B cell (primary cell): Measurements from ENCODE around the gene INPP5J. TPM values are rescaled to one million over a fixed set of nuclear protein-coding genes. Genes with fewer than 3 reads are reported as not detected.

Experiments
- ATAC-seq: fragments of 200-7000 bp; cut with Tn5 transposase; one replicate; pipeline ENCODE4 v1.10.0; 2021; ENCODE audit warnings: low read depth, mild to moderate bottlenecking, moderate number of reproducible peaks, moderate library complexity
- CTCF ChIA-PET: fragments of 350-600 bp; sonication (Branson Sonifier 250); formaldehyde crosslinking; loops from one replicate; lab custom pipeline; 2021; ENCODE audit warnings: antibody characterized with exemption, inconsistent platforms; lab: Charles Lee
- POLR2A ChIA-PET: fragments of 350-600 bp; sonication (Branson Sonifier 250); formaldehyde crosslinking; loops from one replicate; lab custom pipeline; 2021; ENCODE audit warnings: antibody characterized with exemption; lab: Charles Lee
- DNase-seq: peaks from one replicate; pipeline ENCODE4 v3.0.0; 2013
- H2AFZ ChIP-seq: 2 replicates; pipeline ENCODE4 v1.6.1; 2012; ENCODE audit warnings: mild to moderate bottlenecking, low read depth, low read length; ENCODE audit not compliant: insufficient read depth, poor library complexity, severe bottlenecking
- H3K27ac ChIP-seq, 2 donors: 1 replicate in 1 of 2; 2 replicates in 1 of 2; pipeline ENCODE4 v1.5.1; 2012 to 2013; ENCODE audit warnings: low read length in 2 of 2, mild to moderate bottlenecking in 2 of 2, moderate library complexity in 1 of 2
- H3K27me3 ChIP-seq, 4 experiments: fragments of 200-600 bp in 1 of 4; sonication (generic) in 1 of 4; replicated peaks in 1 of 4; 1 replicate in 2 of 4; 2 replicates in 2 of 4; pipeline versions ENCODE4 v1.6.1 to v1.7.0; 2013 to 2016; ENCODE audit warnings: low read length in 3 of 4, mild to moderate bottlenecking in 2 of 4, mixed read lengths in 1 of 4, moderate library complexity in 1 of 4; ENCODE audit not compliant: insufficient read depth in 4 of 4, control insufficient read depth in 3 of 4; ENCODE audit errors: control extremely low read depth in 1 of 4
- H3K36me3 ChIP-seq, 2 experiments: replicated peaks in 1 of 2; 1 replicate in 1 of 2; 2 replicates in 1 of 2; pipeline versions ENCODE4 v1.6.1 to v1.7.1; 2013; ENCODE audit warnings: low read length in 1 of 2; ENCODE audit not compliant: insufficient read depth in 2 of 2, control insufficient read depth in 1 of 2; ENCODE audit errors: control extremely low read depth in 1 of 2, extremely low read depth in 1 of 2
- H3K4me1 ChIP-seq, 2 donors: fragments of 200-600 bp in 1 of 2; sonication (generic) in 1 of 2; 1 replicate in 1 of 2; 2 replicates in 1 of 2; pipeline versions ENCODE4 v1.5.1 to v1.6.1; 2013 to 2017; ENCODE audit warnings: low read length in 2 of 2; ENCODE audit not compliant: control insufficient read depth in 2 of 2, insufficient read depth in 2 of 2
- H3K4me2 ChIP-seq: replicated peaks from 2 replicates; pipeline ENCODE3; 2012; ENCODE audit warnings: mild to moderate bottlenecking, low read depth, low read length; ENCODE audit not compliant: poor library complexity, severe bottlenecking
- H3K4me3 ChIP-seq, 5 experiments: fragments of 200-600 bp in 1 of 5; sonication (generic) in 1 of 5; 1 replicate in 3 of 5; 2 replicates in 2 of 5; pipeline versions ENCODE4 v1.5.1 to v1.7.0; 2011 to 2016; ENCODE audit warnings: low read length in 4 of 5, mild to moderate bottlenecking in 4 of 5, low read depth in 2 of 5, control low read depth in 1 of 5, moderate library complexity in 1 of 5; ENCODE audit not compliant: insufficient read depth in 1 of 5; ENCODE audit errors: control extremely low read depth in 1 of 5, extremely low read depth in 1 of 5
- H3K79me2 ChIP-seq: fragments of 200-600 bp; sonication (generic); one replicate; pipeline ENCODE4 v1.6.0; 2016; ENCODE audit warnings: low read length; ENCODE audit not compliant: control insufficient read depth, insufficient read depth
- H3K9ac ChIP-seq: fragments of 200-600 bp; sonication (generic); 2 replicates; pipeline ENCODE4 v1.6.1; 2017; ENCODE audit warnings: mild to moderate bottlenecking, low read length, moderate library complexity
- H3K9me3 ChIP-seq, 3 donors: one replicate each; pipeline versions ENCODE4 v1.6.1 to v1.7.1; 2013; ENCODE audit warnings: low read length in 2 of 3; ENCODE audit not compliant: control insufficient read depth in 2 of 3, insufficient read depth in 1 of 3; ENCODE audit errors: control extremely low read depth in 1 of 3
- H4K20me1 ChIP-seq: 2 replicates; pipeline ENCODE4 v1.6.0; 2012; ENCODE audit warnings: mild to moderate bottlenecking, low read length; ENCODE audit not compliant: insufficient read depth, control insufficient read depth, poor library complexity, severe bottlenecking
- H3K27ac Mint-ChIP-seq: one replicate; pipeline ENCODE4 v1.8.0; 2021; ENCODE audit warnings: mixed read lengths
- H3K27me3 Mint-ChIP-seq: one replicate; pipeline ENCODE4 v1.8.0; 2021; ENCODE audit warnings: mixed read lengths
- H3K4me1 Mint-ChIP-seq: one replicate; pipeline ENCODE4 v1.8.0; 2021; ENCODE audit warnings: mixed read lengths
- H3K4me3 Mint-ChIP-seq: one replicate; pipeline ENCODE4 v1.8.0; 2021; ENCODE audit warnings: mixed read lengths
- H3K9me3 Mint-ChIP-seq: one replicate; pipeline ENCODE4 v1.8.0; 2022; ENCODE audit warnings: mixed read lengths; ENCODE audit not compliant: insufficient read depth
- EZH2 ChIP-seq: IDR thresholded peaks from 2 replicates; pipeline ENCODE4 v1.6.1; 2012; ENCODE audit warnings: borderline replicate concordance, low read depth, mild to moderate bottlenecking, moderate library complexity, low read length; ENCODE audit not compliant: insufficient read depth, poor library complexity, severe bottlenecking
- WGBS: methylation state at CpG from one replicate; pipeline ENCODE4 v1.1.5; 2013; ENCODE audit warnings: missing lambda C conversion rate; ENCODE audit not compliant: insufficient coverage; 5-methylcytosine and 5-hydroxymethylcytosine counted together
- intact Hi-C: fragments of 100-400 bp; cut with micrococcal nuclease; formaldehyde crosslinking; loops from one replicate; pipeline ENCODE4 v1.10.0; 2022
- polyA plus RNA-seq: library from polyadenylated mRNA; depleted of rRNA; stranded (reverse); fragments of >200 nt; gene quantifications from 2 replicates; pipeline ENCODE4 v1.2.3, GENCODE V29; 2012
- total RNA-seq, 2 donors: library from RNA; stranded (reverse); fragments of 120-200 nt in 1 of 2; gene quantifications; 1 replicate in 1 of 2; 2 replicates in 1 of 2; pipeline versions ENCODE4 v1.2.3 to v1.2.4, GENCODE V29; 2013 to 2022
- TF ChIP-seq, protein P1 (sequence below): fragments of 200-600 bp; IDR thresholded peaks from one replicate; pipeline ENCODE4 v1.8.0; 2022; ENCODE audit warnings: antibody characterized with exemption, mild to moderate bottlenecking

INPP5J gene
- total and polyA plus RNA-seq, 2 donors (not counting 1 experiment from before 2014, with no cell fraction given): 0.07 to 0.52 TPM

- Mint-ChIP-seq H3K27ac (no peak overlapping the region), H3K9me3 (no peaks in the 10 kb centered on the region), H3K27me3 (peaks cover 9% of the 10 kb centered on the region), H3K4me3 (no peak overlapping the region), H3K4me1 (no peaks in the 10 kb centered on the region)
- DNase-seq: no peak
- no peak overlapping the region for H3K27ac ChIP-seq
- intact Hi-C loops: no loop called here
- POLR2A ChIA-PET: no interaction called here
- no peaks in the 10 kb centered on the region for H3K4me1 ChIP-seq
- CTCF ChIA-PET: no interaction called here
- no peak overlapping the region for H3K4me2 ChIP-seq
- TF ChIP-seq EZH2: no peak
- TF ChIP-seq, protein P1, sequence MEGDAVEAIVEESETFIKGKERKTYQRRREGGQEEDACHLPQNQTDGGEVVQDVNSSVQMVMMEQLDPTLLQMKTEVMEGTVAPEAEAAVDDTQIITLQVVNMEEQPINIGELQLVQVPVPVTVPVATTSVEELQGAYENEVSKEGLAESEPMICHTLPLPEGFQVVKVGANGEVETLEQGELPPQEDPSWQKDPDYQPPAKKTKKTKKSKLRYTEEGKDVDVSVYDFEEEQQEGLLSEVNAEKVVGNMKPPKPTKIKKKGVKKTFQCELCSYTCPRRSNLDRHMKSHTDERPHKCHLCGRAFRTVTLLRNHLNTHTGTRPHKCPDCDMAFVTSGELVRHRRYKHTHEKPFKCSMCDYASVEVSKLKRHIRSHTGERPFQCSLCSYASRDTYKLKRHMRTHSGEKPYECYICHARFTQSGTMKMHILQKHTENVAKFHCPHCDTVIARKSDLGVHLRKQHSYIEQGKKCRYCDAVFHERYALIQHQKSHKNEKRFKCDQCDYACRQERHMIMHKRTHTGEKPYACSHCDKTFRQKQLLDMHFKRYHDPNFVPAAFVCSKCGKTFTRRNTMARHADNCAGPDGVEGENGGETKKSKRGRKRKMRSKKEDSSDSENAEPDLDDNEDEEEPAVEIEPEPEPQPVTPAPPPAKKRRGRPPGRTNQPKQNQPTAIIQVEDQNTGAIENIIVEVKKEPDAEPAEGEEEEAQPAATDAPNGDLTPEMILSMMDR: no peak
- H4K20me1 ChIP-seq: no peaks in the 10 kb centered on the region
- WGBS: 89% methylated on average over 2 of the region's 3 CpGs
- no peak overlapping the region for H3K9ac ChIP-seq
- H2AFZ ChIP-seq: no peak overlapping the region
- H3K9me3 ChIP-seq: peaks cover 1 to 10% (median 4%) of the 10 kb centered on the region in 3 donors
- no peaks in the 10 kb centered on the region for H3K36me3 ChIP-seq
- H3K79me2 ChIP-seq: no peaks in the 10 kb centered on the region
- ATAC-seq: no peak
- peaks cover 0 to 10% (median 0%) of the 10 kb centered on the region in 4 experiments for H3K27me3 ChIP-seq
- H3K4me3 ChIP-seq: no peak overlapping the region
Measured at GRCh38 chr22:31143038-31143437, 20.3 kb downstream of the INPP5J start.

- H3K27me3 ChIP-seq: peaks cover 0 to 10% (median 0%) of the 10 kb centered on the region in 4 experiments
- ATAC-seq (no peak), DNase-seq (no peak)
- Mint-ChIP-seq H3K4me3 (no peak overlapping the region), H3K27me3 (peaks cover 9% of the 10 kb centered on the region), H3K9me3 (no peaks in the 10 kb centered on the region), H3K4me1 (no peaks in the 10 kb centered on the region), H3K27ac (no peak overlapping the region)
- TF ChIP-seq, protein P1: no peak
- TF ChIP-seq EZH2: no peak
- POLR2A ChIA-PET: no interaction called here
- no peak overlapping the region for H3K9ac ChIP-seq
- H3K4me2 ChIP-seq: no peak overlapping the region
- intact Hi-C loops: no loop called here
- CTCF ChIA-PET: no interaction called here
- H3K79me2 ChIP-seq: no peaks in the 10 kb centered on the region
- H2AFZ ChIP-seq: no peak overlapping the region
- H3K36me3 ChIP-seq: no peaks in the 10 kb centered on the region
- H3K27ac ChIP-seq: no peak overlapping the region
- peaks cover 1 to 10% (median 4%) of the 10 kb centered on the region in 3 donors for H3K9me3 ChIP-seq
- H4K20me1 ChIP-seq: no peaks in the 10 kb centered on the region
- no peaks in the 10 kb centered on the region for H3K4me1 ChIP-seq
- WGBS: 97% methylated on average over 3 of the region's 3 CpGs
- no peak overlapping the region for H3K4me3 ChIP-seq
Measured at GRCh38 chr22:31143537-31143936, 20.8 kb downstream of the INPP5J start.
